Activated T-cell treated with anti-CD3 and anti-CD28 coated beads, Interleukin-2, amount 50 U/mL, for 72 hours (primary cell): ENCODE results near the gene DNMT3B. TPM values are rescaled to one million over a fixed set of nuclear protein-coding genes. Genes with fewer than 3 reads are reported as not detected.

Source experiments
- ATAC-seq, 2 donors: fragments of 150-1000 bp; cut with Tn5 transposase; replicated peaks in 1 of 2; 2 replicates each; pipeline ENCODE4 v1.10.0; 2021; ENCODE audit warnings: moderate library complexity in 2 of 2, mild to moderate bottlenecking in 1 of 2
- DNase-seq, 2 donors: peaks; one replicate each; pipeline ENCODE4 v3.0.0; 2021 to 2022; ENCODE audit warnings: mixed read lengths in 1 of 2
- H3K27ac Mint-ChIP-seq: one replicate; pipeline ENCODE4 v1.8.0; 2022; ENCODE audit warnings: mild to moderate bottlenecking, moderate library complexity, mixed read lengths
- H3K27me3 Mint-ChIP-seq: one replicate; pipeline ENCODE4 v1.8.0; 2022; ENCODE audit warnings: low read depth, mixed read lengths
- H3K36me3 Mint-ChIP-seq, 2 donors: one replicate each; pipeline ENCODE4 v1.8.0; 2022; ENCODE audit warnings: mixed read lengths in 2 of 2, mild to moderate bottlenecking in 1 of 2; ENCODE audit not compliant: insufficient read depth in 2 of 2
- H3K4me1 Mint-ChIP-seq: one replicate; pipeline ENCODE4 v1.8.0; 2022; ENCODE audit warnings: low read depth, mixed read lengths
- H3K4me3 Mint-ChIP-seq, 2 donors: one replicate each; pipeline ENCODE4 v1.8.0; 2022; ENCODE audit warnings: mild to moderate bottlenecking in 2 of 2, mixed read lengths in 2 of 2, moderate library complexity in 2 of 2
- H3K9me3 Mint-ChIP-seq, 2 donors: one replicate each; pipeline ENCODE4 v1.8.0; 2022; ENCODE audit warnings: mixed read lengths in 2 of 2
- total RNA-seq, 2 donors: library from RNA; stranded (reverse); gene quantifications; one replicate each; pipeline ENCODE4 v1.2.3, GENCODE V29; 2022

DNMT3B gene
- total RNA-seq, 2 donors from 2014 or later = 2.6 to 3.2 TPM

DNA sequence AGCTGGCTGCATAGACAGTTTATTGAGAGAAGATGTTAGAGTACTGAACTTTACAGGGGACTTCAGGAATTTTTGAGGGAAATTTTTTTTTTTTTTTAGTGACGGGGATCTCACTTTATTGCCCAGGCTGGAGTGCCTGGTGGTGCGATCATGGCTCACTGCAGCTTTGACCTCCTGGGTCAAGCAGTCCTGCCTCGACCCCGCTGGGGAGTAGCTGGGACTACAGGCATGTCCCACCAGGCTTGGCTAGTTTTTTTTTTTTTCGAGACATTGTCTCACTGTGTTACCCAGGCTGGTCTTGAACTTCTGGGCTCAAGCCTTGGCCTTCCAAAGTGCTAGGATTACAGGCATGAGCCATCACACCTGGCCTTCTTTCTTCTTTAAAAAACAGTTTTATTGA is 85.8 kb downstream of the DNMT3B start:
- no peak overlapping the region for H3K4me3 Mint-ChIP-seq
- peak overlapping the region; percentile 52 for H3K27ac Mint-ChIP-seq
- no peak for ATAC-seq

GRCh38 chr20:32848846-32849245 is 86.7 kb downstream of the DNMT3B start:
- DNase-seq = no peak
- H3K27ac Mint-ChIP-seq = peak overlapping the region; percentile 42
- H3K9me3 Mint-ChIP-seq = no peaks in the 10 kb centered on the region
- H3K27me3 Mint-ChIP-seq = no peaks in the 10 kb centered on the region
- H3K4me1 Mint-ChIP-seq = peaks cover 4% of the 10 kb centered on the region
- H3K4me3 Mint-ChIP-seq = no peak overlapping the region
- no peak for ATAC-seq
- H3K36me3 Mint-ChIP-seq = peaks cover 6 to 36% of the 10 kb centered on the region in 2 donors

More for the DNA sequence above, 85.8 kb downstream of the DNMT3B start:
- DNase-seq = no peak
- no peaks in the 10 kb centered on the region for H3K9me3 Mint-ChIP-seq
- peaks cover 4% of the 10 kb centered on the region for H3K4me1 Mint-ChIP-seq
- no peaks in the 10 kb centered on the region for H3K27me3 Mint-ChIP-seq
- H3K36me3 Mint-ChIP-seq = peaks cover 6 to 33% of the 10 kb centered on the region in 2 donors

DNA sequence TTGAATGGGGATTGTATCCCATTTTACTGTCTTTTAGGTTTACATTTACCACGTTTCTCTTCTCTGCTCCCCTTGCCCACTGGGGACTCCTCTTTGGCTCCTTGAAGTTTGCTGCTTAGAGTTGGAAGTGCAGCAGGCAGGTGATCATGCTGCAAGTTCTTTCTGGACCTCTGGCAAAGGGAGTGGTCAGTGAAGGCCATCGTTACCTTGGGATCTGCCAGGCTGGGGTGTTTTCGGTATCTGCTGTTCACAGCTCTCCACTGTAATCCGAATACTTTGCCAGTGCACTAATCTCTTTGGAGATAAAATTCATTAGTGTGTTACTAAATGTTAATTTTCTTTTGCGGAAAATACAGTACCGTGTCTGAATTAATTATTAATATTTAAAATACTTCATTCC is 87.4 kb downstream of the DNMT3B start:
- no peaks in the 10 kb centered on the region for H3K9me3 Mint-ChIP-seq
- peaks cover 5% of the 10 kb centered on the region for H3K4me1 Mint-ChIP-seq
- no peak for ATAC-seq
- H3K27ac Mint-ChIP-seq = peak overlapping the region; percentile 25
- H3K4me3 Mint-ChIP-seq = no peak overlapping the region
- no peak for DNase-seq
- peaks cover 6 to 34% of the 10 kb centered on the region in 2 donors for H3K36me3 Mint-ChIP-seq
- H3K27me3 Mint-ChIP-seq = no peaks in the 10 kb centered on the region

DNA sequence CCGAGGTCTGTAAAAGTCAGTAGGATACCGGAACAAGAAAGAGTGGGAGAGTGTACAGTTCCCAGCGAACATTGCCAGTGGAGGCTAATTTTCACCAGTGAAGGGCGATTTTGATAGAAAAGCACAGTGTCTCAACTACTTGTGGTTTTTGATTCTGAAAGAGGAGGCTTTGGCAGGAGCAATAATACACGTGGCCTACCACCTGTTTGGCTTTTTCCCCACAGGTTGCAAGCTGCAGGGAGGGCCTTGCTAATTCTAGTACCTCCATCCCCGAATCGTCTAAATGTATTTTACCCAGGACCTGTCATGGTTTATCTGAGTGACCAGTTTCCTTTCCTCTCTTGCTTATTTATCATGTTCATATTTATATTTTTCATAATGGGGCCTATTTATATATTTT is 93.2 kb downstream of the DNMT3B start:
- no peaks in the 10 kb centered on the region for H3K27me3 Mint-ChIP-seq
- H3K36me3 Mint-ChIP-seq = peaks cover 0 to 11% of the 10 kb centered on the region in 2 donors
- DNase-seq = no peak
- ATAC-seq = no peak
- H3K27ac Mint-ChIP-seq = peak overlapping the region; percentile 69
- peak overlapping the region in 1 of 2 donors; percentile 27 for H3K4me3 Mint-ChIP-seq
- H3K4me1 Mint-ChIP-seq = peaks cover 9% of the 10 kb centered on the region
- no peaks in the 10 kb centered on the region for H3K9me3 Mint-ChIP-seq

GRCh38 chr20:32858189-32858588 is 96.0 kb downstream of the DNMT3B start:
- no peak overlapping the region for H3K27ac Mint-ChIP-seq
- no peaks in the 10 kb centered on the region for H3K27me3 Mint-ChIP-seq
- peaks cover 9% of the 10 kb centered on the region for H3K4me1 Mint-ChIP-seq
- H3K9me3 Mint-ChIP-seq = no peaks in the 10 kb centered on the region
- no peak for ATAC-seq
- H3K36me3 Mint-ChIP-seq = peaks cover 0 to 7% of the 10 kb centered on the region in 2 donors
- no peak overlapping the region for H3K4me3 Mint-ChIP-seq
- no peak for DNase-seq

Other genes with a start within 250 kb of the DNMT3B start
- gene NOL4L, start 177.1 kb upstream of the DNMT3B start, total RNA-seq = 10 to 100 TPM; 28.2 to 30.0 TPM
- gene C20orf203, start 88.4 kb upstream of the DNMT3B start, total RNA-seq = under 1 TPM; 0.16 to 0.17 TPM
- gene COMMD7, start 18.9 kb upstream of the DNMT3B start, total RNA-seq = 10 to 100 TPM; 51.8 to 62.0 TPM
- gene MAPRE1, start 57.6 kb downstream of the DNMT3B start, total RNA-seq = 100 to 1,000 TPM in 1 of 2 donors, 10 to 100 TPM in 1; 94.6 to 100 TPM
- gene EFCAB8, start 96.5 kb downstream of the DNMT3B start, total RNA-seq = 1 to 10 TPM; 1.7 to 2.7 TPM
- not detected for gene SUN5, start 242.0 kb downstream of the DNMT3B start, total RNA-seq
- gene BPIFB2, start 245.3 kb downstream of the DNMT3B start, total RNA-seq = not detected